GM23338 (cell line): ENCODE measurements around the gene KCNIP1. TPM values are rescaled to one million over a fixed set of nuclear protein-coding genes. Genes with fewer than 3 reads are reported as not detected.

Source experiments
- ATAC-seq: fragments of 200-7000 bp; cut with Tn5 transposase; 3 replicates; pipeline ENCODE4 v1.9.1; 2020
- DNase-seq: peaks from one replicate; pipeline ENCODE4 v3.0.0-alpha.2; 2015; ENCODE audit warnings: low spot score
- H2AFZ ChIP-seq: fragments of 200-600 bp; sonication (generic); 2 replicates; pipeline ENCODE4 v1.8.0; 2016; ENCODE audit warnings: antibody characterized with exemption, mild to moderate bottlenecking, moderate library complexity
- H3F3A ChIP-seq: fragments of 200-600 bp; sonication (generic); replicated peaks from 2 replicates; pipeline ENCODE4 v1.8.0; 2017; ENCODE audit warnings: antibody characterized with exemption, mixed run types, low read depth
- H3K27ac ChIP-seq: fragments of 200-600 bp; sonication (generic); 2 replicates; pipeline ENCODE4 v1.6.1; 2016; ENCODE audit warnings: low read depth
- H3K27me3 ChIP-seq: fragments of 200-600 bp; sonication (generic); 2 replicates; pipeline ENCODE4 v1.8.0; 2016; ENCODE audit warnings: mild to moderate bottlenecking, mixed run types, moderate library complexity; ENCODE audit not compliant: insufficient read depth
- H3K36me3 ChIP-seq: fragments of 200-600 bp; sonication (generic); 2 replicates; pipeline ENCODE4 v1.8.0; 2016; ENCODE audit warnings: mild to moderate bottlenecking; ENCODE audit not compliant: insufficient read depth
- H3K4me1 ChIP-seq: fragments of 200-600 bp; sonication (generic); 2 replicates; pipeline ENCODE4 v1.8.0; 2016; ENCODE audit warnings: mild to moderate bottlenecking, moderate library complexity; ENCODE audit not compliant: insufficient read depth
- H3K4me2 ChIP-seq: fragments of 200-600 bp; sonication (generic); 2 replicates; pipeline ENCODE4 v1.7.1; 2017; ENCODE audit warnings: mixed run types
- H3K4me3 ChIP-seq: fragments of 200-600 bp; sonication (generic); 2 replicates; pipeline ENCODE4 v1.6.1; 2016; ENCODE audit warnings: mixed run types
- H3K79me2 ChIP-seq: fragments of 200-600 bp; sonication (generic); replicated peaks from 2 replicates; pipeline ENCODE4 v1.8.0; 2017; ENCODE audit warnings: mild to moderate bottlenecking; ENCODE audit not compliant: insufficient read depth
- H3K9me2 ChIP-seq: fragments of 200-600 bp; sonication (generic); 2 replicates; pipeline ENCODE4 v1.8.0; 2017; ENCODE audit not compliant: insufficient read depth
- H4K20me1 ChIP-seq: fragments of 200-600 bp; sonication (generic); replicated peaks from 2 replicates; pipeline ENCODE4 v1.8.0; 2017; ENCODE audit warnings: mild to moderate bottlenecking; ENCODE audit not compliant: insufficient read depth
- H3K27ac Mint-ChIP-seq: 2 replicates; pipeline ENCODE4 v1.8.0; 2020; ENCODE audit warnings: inconsistent platforms, mild to moderate bottlenecking, moderate library complexity, mixed read lengths
- H3K27me3 Mint-ChIP-seq: 3 replicates; pipeline ENCODE4 v1.8.0; 2022; ENCODE audit warnings: low read depth, mild to moderate bottlenecking, moderate library complexity, mixed read lengths, inconsistent platforms; ENCODE audit not compliant: insufficient read depth, poor library complexity
- H3K36me3 Mint-ChIP-seq: 3 replicates; pipeline ENCODE4 v1.8.0; 2021; ENCODE audit warnings: low read depth, mild to moderate bottlenecking, inconsistent platforms, moderate library complexity, mixed read lengths
- H3K4me1 Mint-ChIP-seq: 3 replicates; pipeline ENCODE4 v1.8.0; 2020; ENCODE audit warnings: mild to moderate bottlenecking, inconsistent platforms, mixed read lengths
- H3K4me3 Mint-ChIP-seq: 3 replicates; pipeline ENCODE4 v1.8.0; 2021; ENCODE audit warnings: moderate library complexity, mild to moderate bottlenecking, inconsistent platforms, mixed read lengths
- H3K9me3 Mint-ChIP-seq: 3 replicates; pipeline ENCODE4 v1.8.0; 2020; ENCODE audit warnings: moderate library complexity, mild to moderate bottlenecking, inconsistent platforms, mixed read lengths
- CREB1 ChIP-seq: fragments of 250-450 bp; sonication (Bioruptor Pico); IDR thresholded peaks from 2 replicates; pipeline ENCODE4 v1.5.0; 2020; ENCODE audit warnings: low read depth, mild to moderate bottlenecking, moderate library complexity
- NANOG ChIP-seq: IDR thresholded peaks from 2 replicates; pipeline ENCODE4 v1.6.1; 2016; ENCODE audit warnings: antibody characterized with exemption, borderline replicate concordance
- REST ChIP-seq: IDR thresholded peaks from one replicate; pipeline ENCODE4 v1.6.1; 2018; ENCODE audit warnings: antibody characterized with exemption; ENCODE audit not compliant: unreplicated experiment
- ZNF331 ChIP-seq: fragments of 250-450 bp; sonication (Bioruptor Pico); IDR thresholded peaks from 2 replicates; pipeline ENCODE4 v1.5.0; 2020; ENCODE audit warnings: low read depth, mild to moderate bottlenecking, moderate library complexity
- polyA plus RNA-seq: library from polyadenylated mRNA; unstranded; fragments of >200 nt; fragmentation: Nextera tagmentation; extraction: Ambion mirVana; gene quantifications from 2 replicates; pipeline ENCODE4 v1.2.1, GENCODE V29; 2016
- total RNA-seq: library from RNA; depleted of rRNA; stranded (reverse); fragments of >200 nt; shearing (Covaris generic); gene quantifications from 2 replicates; pipeline ENCODE4 v1.2.3, GENCODE V29; 2014
- TF ChIP-seq, protein P1 (sequence below), 2 experiments: fragments of 200-600 bp in 1 of 2; sonication (generic) in 1 of 2; conservative IDR thresholded peaks; 2 replicates each; pipeline versions ENCODE4 v1.5.1 to v1.6.1; 2016 to 2017; ENCODE audit warnings: antibody characterized with exemption in 2 of 2, low read depth in 2 of 2, mild to moderate bottlenecking in 2 of 2, moderate library complexity in 1 of 2
- TF ChIP-seq, protein P2 (sequence below): fragments of 250-450 bp; sonication (Bioruptor Pico); IDR thresholded peaks from 2 replicates; pipeline ENCODE4 v1.5.0; 2020; ENCODE audit warnings: mild to moderate bottlenecking, moderate library complexity

Gene KCNIP1
- total and polyA plus RNA-seq, 2 experiments from 2014 or later, result 0.31 to 0.87 TPM

GRCh38 chr5:170517411-170517810, 13.6 kb downstream of the KCNIP1 start:
- H3K4me2 ChIP-seq, result no peak overlapping the region
- no peaks in the 10 kb centered on the region for H3K27me3 Mint-ChIP-seq

More at GRCh38 chr5:170517411-170517810, 13.6 kb downstream of the KCNIP1 start:
- Histone ChIP-seq H3K36me3 (no peaks in the 10 kb centered on the region), H3K27me3 (no peaks in the 10 kb centered on the region), H3K4me1 (no peaks in the 10 kb centered on the region), H3K27ac (no peak overlapping the region), H4K20me1 (no peaks in the 10 kb centered on the region), H3K79me2 (no peaks in the 10 kb centered on the region), H2AFZ (no peak overlapping the region), H3K9me2 (peaks cover 5% of the 10 kb centered on the region; the same call in 1 of the 2 replicates), H3F3A (no peaks in the 10 kb centered on the region), H3K4me3 (no peak overlapping the region)
- Mint-ChIP-seq H3K36me3 (no peaks in the 10 kb centered on the region), H3K4me3 (no peak overlapping the region), H3K9me3 (no peaks in the 10 kb centered on the region), H3K4me1 (peaks cover 3% of the 10 kb centered on the region; the same call in 2 of the 3 replicates), H3K27ac (no peak overlapping the region)
- TF ChIP-seq REST (no peak), CREB1 (CRISPR knock-in tag) (no peak), NANOG (no peak), ZNF331 (CRISPR knock-in tag) (no peak)
- TF ChIP-seq, protein P1, sequence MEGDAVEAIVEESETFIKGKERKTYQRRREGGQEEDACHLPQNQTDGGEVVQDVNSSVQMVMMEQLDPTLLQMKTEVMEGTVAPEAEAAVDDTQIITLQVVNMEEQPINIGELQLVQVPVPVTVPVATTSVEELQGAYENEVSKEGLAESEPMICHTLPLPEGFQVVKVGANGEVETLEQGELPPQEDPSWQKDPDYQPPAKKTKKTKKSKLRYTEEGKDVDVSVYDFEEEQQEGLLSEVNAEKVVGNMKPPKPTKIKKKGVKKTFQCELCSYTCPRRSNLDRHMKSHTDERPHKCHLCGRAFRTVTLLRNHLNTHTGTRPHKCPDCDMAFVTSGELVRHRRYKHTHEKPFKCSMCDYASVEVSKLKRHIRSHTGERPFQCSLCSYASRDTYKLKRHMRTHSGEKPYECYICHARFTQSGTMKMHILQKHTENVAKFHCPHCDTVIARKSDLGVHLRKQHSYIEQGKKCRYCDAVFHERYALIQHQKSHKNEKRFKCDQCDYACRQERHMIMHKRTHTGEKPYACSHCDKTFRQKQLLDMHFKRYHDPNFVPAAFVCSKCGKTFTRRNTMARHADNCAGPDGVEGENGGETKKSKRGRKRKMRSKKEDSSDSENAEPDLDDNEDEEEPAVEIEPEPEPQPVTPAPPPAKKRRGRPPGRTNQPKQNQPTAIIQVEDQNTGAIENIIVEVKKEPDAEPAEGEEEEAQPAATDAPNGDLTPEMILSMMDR (conservative IDR thresholded peaks at IDR 0.05; ENCODE audit: low read depth in 2 of 2), result no peak
- TF ChIP-seq, protein P2, sequence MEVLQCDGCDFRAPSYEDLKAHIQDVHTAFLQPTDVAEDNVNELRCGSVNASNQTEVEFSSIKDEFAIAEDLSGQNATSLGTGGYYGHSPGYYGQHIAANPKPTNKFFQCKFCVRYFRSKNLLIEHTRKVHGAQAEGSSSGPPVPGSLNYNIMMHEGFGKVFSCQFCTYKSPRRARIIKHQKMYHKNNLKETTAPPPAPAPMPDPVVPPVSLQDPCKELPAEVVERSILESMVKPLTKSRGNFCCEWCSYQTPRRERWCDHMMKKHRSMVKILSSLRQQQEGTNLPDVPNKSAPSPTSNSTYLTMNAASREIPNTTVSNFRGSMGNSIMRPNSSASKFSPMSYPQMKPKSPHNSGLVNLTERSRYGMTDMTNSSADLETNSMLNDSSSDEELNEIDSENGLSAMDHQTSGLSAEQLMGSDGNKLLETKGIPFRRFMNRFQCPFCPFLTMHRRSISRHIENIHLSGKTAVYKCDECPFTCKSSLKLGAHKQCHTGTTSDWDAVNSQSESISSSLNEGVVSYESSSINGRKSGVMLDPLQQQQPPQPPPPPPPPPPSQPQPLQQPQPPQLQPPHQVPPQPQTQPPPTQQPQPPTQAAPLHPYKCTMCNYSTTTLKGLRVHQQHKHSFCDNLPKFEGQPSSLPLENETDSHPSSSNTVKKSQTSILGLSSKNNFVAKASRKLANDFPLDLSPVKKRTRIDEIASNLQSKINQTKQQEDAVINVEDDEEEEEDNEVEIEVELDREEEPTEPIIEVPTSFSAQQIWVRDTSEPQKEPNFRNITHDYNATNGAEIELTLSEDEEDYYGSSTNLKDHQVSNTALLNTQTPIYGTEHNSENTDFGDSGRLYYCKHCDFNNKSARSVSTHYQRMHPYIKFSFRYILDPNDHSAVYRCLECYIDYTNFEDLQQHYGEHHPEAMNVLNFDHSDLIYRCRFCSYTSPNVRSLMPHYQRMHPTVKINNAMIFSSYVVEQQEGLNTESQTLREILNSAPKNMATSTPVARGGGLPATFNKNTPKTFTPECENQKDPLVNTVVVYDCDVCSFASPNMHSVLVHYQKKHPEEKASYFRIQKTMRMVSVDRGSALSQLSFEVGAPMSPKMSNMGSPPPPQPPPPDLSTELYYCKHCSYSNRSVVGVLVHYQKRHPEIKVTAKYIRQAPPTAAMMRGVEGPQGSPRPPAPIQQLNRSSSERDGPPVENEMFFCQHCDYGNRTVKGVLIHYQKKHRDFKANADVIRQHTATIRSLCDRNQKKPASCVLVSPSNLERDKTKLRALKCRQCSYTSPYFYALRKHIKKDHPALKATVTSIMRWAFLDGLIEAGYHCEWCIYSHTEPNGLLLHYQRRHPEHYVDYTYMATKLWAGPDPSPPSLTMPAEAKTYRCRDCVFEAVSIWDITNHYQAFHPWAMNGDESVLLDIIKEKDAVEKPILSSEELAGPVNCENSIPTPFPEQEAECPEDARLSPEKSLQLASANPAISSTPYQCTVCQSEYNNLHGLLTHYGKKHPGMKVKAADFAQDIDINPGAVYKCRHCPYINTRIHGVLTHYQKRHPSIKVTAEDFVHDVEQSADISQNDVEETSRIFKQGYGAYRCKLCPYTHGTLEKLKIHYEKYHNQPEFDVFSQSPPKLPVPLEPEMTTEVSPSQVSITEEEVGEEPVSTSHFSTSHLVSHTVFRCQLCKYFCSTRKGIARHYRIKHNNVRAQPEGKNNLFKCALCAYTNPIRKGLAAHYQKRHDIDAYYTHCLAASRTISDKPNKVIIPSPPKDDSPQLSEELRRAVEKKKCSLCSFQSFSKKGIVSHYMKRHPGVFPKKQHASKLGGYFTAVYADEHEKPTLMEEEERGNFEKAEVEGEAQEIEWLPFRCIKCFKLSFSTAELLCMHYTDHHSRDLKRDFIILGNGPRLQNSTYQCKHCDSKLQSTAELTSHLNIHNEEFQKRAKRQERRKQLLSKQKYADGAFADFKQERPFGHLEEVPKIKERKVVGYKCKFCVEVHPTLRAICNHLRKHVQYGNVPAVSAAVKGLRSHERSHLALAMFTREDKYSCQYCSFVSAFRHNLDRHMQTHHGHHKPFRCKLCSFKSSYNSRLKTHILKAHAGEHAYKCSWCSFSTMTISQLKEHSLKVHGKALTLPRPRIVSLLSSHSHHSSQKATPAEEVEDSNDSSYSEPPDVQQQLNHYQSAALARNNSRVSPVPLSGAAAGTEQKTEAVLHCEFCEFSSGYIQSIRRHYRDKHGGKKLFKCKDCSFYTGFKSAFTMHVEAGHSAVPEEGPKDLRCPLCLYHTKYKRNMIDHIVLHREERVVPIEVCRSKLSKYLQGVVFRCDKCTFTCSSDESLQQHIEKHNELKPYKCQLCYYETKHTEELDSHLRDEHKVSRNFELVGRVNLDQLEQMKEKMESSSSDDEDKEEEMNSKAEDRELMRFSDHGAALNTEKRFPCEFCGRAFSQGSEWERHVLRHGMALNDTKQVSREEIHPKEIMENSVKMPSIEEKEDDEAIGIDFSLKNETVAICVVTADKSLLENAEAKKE (CRISPR knock-in tag), result no peak
- DNase-seq (no peak), ATAC-seq (no peak)
